KMS-11 (cell line): ENCODE data around the gene SYF2.
A peak's percentile ranks its signal among the peaks of the same experiment; 100 is the strongest.
"Not testable (repeated sequence)": the region's sequence is repeated elsewhere in the genome, so short reads cannot be mapped to it uniquely, and the experiment has no call there.

Experiments used
- H2AFZ ChIP-seq: fragments of 200-600 bp; sonication (generic); 2 replicates; pipeline ENCODE4 v1.6.1; 2016; ENCODE audit warnings: antibody characterized with exemption, mixed run types, low read depth
- H3K27ac ChIP-seq: fragments of 200-600 bp; sonication (generic); 2 replicates; pipeline ENCODE4 v1.6.1; 2016; ENCODE audit warnings: mild to moderate bottlenecking, mixed run types
- H3K27me3 ChIP-seq: fragments of 200-600 bp; sonication (generic); 2 replicates; pipeline ENCODE4 v1.6.1; 2017; ENCODE audit warnings: mild to moderate bottlenecking, low read depth, mixed run types, moderate library complexity; ENCODE audit not compliant: insufficient read depth
- H3K36me3 ChIP-seq: fragments of 200-600 bp; sonication (generic); 2 replicates; pipeline ENCODE4 v1.6.1; 2017; ENCODE audit warnings: mild to moderate bottlenecking, mixed run types; ENCODE audit not compliant: insufficient read depth
- H3K4me1 ChIP-seq: fragments of 200-600 bp; sonication (generic); 2 replicates; pipeline ENCODE4 v1.6.1; 2016; ENCODE audit warnings: mild to moderate bottlenecking, low read depth, mixed run types; ENCODE audit not compliant: poor library complexity, severe bottlenecking
- H3K4me2 ChIP-seq: fragments of 200-600 bp; sonication (generic); 2 replicates; pipeline ENCODE4 v1.7.0; 2016; ENCODE audit warnings: mild to moderate bottlenecking, mixed run types
- H3K4me3 ChIP-seq: fragments of 200-600 bp; sonication (generic); IDR thresholded peaks from 2 replicates; pipeline ENCODE4 v1.6.1; 2017; ENCODE audit warnings: low read depth, low read length, mixed read lengths; ENCODE audit not compliant: insufficient read depth
- H3K79me2 ChIP-seq: fragments of 200-600 bp; sonication (generic); 2 replicates; pipeline ENCODE4 v1.6.1; 2016; ENCODE audit warnings: low read depth, mixed run types; ENCODE audit not compliant: insufficient read depth
- H3K9ac ChIP-seq: fragments of 200-600 bp; sonication (generic); 2 replicates; pipeline ENCODE4 v1.6.1; 2016; ENCODE audit warnings: mild to moderate bottlenecking, mixed run types
- H4K20me1 ChIP-seq: fragments of 200-600 bp; sonication (generic); 2 replicates; pipeline ENCODE4 v1.6.1; 2016; ENCODE audit warnings: mild to moderate bottlenecking, mixed run types; ENCODE audit not compliant: insufficient read depth
- CTCF ChIP-seq: fragments of 200-600 bp; sonication (generic); conservative IDR thresholded peaks from 2 replicates; pipeline ENCODE4 v1.6.1; 2017; ENCODE audit warnings: low read depth, mild to moderate bottlenecking, antibody characterized with exemption, low read length, moderate library complexity, mixed read lengths

Gene SYF2

DNA sequence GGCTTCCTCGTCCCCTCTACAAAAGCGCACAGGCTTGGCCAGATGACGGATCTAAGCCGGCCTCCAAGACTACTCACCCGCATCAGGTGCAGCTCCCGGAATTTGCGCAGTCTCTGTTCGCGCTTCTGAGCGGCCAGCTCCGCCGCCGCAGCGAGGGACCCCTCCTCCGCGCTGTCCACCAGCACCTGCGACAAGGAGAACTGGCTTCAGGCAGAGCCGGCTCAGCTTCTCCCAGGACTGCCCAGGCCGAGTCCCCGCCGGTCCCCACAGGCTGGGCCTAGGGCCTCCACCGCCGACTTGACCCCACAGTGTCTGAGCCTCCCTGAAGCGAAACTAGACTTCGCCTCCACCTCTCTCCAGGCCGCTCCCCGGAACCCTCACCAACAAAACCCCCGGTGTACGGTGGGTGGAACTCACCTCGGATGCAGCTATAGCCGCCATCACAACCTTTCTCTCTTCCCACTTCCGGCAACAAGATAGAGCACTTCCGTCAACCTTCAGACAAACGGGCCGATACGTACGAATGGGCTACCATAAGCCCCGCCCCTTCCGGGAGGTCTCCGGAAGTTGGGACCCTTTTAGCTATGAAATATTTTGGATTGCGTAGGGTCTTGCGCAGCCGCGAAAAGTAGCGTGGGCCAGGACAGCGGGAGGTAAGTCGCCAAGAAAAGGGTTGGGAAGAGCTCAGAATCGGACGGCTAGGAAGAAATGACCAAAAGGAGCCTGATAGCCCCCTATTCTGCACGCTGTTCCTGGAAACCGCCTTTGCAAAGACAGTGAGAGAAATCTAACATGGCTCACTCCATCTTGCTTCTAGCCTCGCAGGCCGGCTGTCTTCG lies at the start of gene SYF2:
Gene SYF2, minus strand, starts transcription at position 476 of the 839 bp plus-strand sequence. Its CDS starts 35 bp downstream, at position 441.
- Histone ChIP-seq H3K4me1 (peaks cover 41% of the 10 kb centered on the region), H3K4me2 (peak within 1 kb of the TSS; percentile 67), H3K27me3 (no peaks in the 10 kb centered on the region), H3K27ac (peak within 1 kb of the TSS; percentile 81), H3K4me3 (peak within 1 kb of the TSS; percentile 85), H3K9ac (peak within 1 kb of the TSS; percentile 61), H3K36me3 (peaks cover 6% of the 10 kb centered on the region; the same call in 1 of the 2 replicates), H4K20me1 (no peaks in the 10 kb centered on the region), H3K79me2 (peaks cover 34% of the 10 kb centered on the region; the same call in 1 of the 2 replicates), H2AFZ (peak within 1 kb of the TSS; percentile 60)
- TF ChIP-seq CTCF = no peak

DNA sequence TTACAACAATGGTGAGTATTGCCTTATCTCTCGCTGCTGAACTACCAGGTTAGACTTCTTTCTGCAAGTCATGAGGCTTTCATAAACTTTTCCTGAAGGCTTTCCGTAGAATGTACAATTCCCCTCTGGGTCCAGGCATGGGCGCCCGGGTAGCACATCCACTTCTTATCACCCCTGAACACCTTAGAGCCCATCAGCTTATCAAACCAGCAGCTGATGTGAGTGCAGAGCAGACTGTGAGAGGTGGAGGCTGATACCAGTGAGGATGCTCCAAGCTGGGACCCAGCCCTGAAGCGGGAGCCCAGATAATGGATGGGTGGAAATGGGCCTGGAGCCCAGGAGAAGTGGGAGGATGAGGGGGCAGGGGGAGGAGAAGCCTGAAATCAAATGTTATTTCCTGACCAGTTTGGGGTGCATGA lies 47.4 kb upstream of the SYF2 start:
- H2AFZ ChIP-seq, H3K4me1 ChIP-seq, H3K36me3 ChIP-seq, H3K4me3 ChIP-seq, H3K4me2 ChIP-seq, H4K20me1 ChIP-seq, H3K27ac ChIP-seq, H3K9ac ChIP-seq, H3K79me2 ChIP-seq, H3K27me3 ChIP-seq: not testable (repeated sequence)

DNA sequence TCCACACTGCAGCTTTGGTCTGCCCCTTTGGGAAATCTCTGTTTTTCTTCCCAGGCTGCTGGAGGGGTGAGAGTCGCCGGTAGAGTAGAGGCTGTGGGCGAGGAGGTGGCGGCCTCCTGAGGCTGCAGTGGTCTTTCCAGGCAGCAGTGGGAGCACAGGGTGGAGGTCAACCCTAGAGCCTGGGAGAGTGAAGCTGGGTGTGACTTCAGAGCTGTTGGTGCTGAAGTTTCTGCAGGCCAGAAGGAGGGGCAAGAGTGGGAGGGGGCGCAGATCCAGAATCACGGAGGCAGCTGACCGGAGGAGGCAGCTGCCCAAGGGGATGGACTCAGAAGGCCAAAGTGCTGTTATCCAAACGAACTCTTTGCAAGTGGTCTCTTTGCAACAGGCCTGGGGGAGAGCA lies 46.5 kb upstream of the SYF2 start:
- H3K4me1 ChIP-seq, H4K20me1 ChIP-seq, H2AFZ ChIP-seq, H3K27ac ChIP-seq, H3K79me2 ChIP-seq, H3K27me3 ChIP-seq, H3K4me2 ChIP-seq, H3K9ac ChIP-seq, H3K4me3 ChIP-seq, H3K36me3 ChIP-seq: not testable (repeated sequence)

GRCh38 chr1:25278358-25278757 lies 46.1 kb upstream of the SYF2 start:
- not testable (repeated sequence) for H4K20me1 ChIP-seq, H3K79me2 ChIP-seq, H2AFZ ChIP-seq, H3K4me1 ChIP-seq, H3K27ac ChIP-seq, H3K9ac ChIP-seq, H3K4me2 ChIP-seq, H3K4me3 ChIP-seq, H3K27me3 ChIP-seq, H3K36me3 ChIP-seq

- not testable (repeated sequence) for H3K27ac ChIP-seq, H3K79me2 ChIP-seq, H2AFZ ChIP-seq, H3K9ac ChIP-seq, H3K4me3 ChIP-seq, H4K20me1 ChIP-seq, H3K27me3 ChIP-seq, H3K36me3 ChIP-seq, H3K4me2 ChIP-seq, H3K4me1 ChIP-seq
Observed at GRCh38 chr1:25277295-25277694, 45.0 kb upstream of the SYF2 start.

GRCh38 chr1:25275648-25276047 lies 43.3 kb upstream of the SYF2 start:
- H3K36me3 ChIP-seq, H3K9ac ChIP-seq, H3K4me1 ChIP-seq, H2AFZ ChIP-seq, H3K4me2 ChIP-seq, H3K27me3 ChIP-seq, H3K4me3 ChIP-seq, H3K79me2 ChIP-seq, H3K27ac ChIP-seq, H4K20me1 ChIP-seq: not testable (repeated sequence)

GRCh38 chr1:25272238-25272637 lies 39.9 kb upstream of the SYF2 start, which contains the start of gene RHD:
Gene RHD (plus strand): TSS chr1:25272509. CDS start chr1:25272548, 39 bp downstream.
- not testable (repeated sequence) for H3K9ac ChIP-seq, H3K27ac ChIP-seq, H3K4me3 ChIP-seq, H3K4me2 ChIP-seq, H2AFZ ChIP-seq, H4K20me1 ChIP-seq, H3K79me2 ChIP-seq, H3K36me3 ChIP-seq, H3K4me1 ChIP-seq, H3K27me3 ChIP-seq

GRCh38 chr1:25268143-25268760 lies 36.0 kb upstream of the SYF2 start:
- H3K4me1 ChIP-seq, H3K36me3 ChIP-seq, H3K4me3 ChIP-seq, H3K9ac ChIP-seq, H3K79me2 ChIP-seq, H4K20me1 ChIP-seq, H3K27me3 ChIP-seq: not testable (repeated sequence)
- H3K27ac ChIP-seq = peak overlapping the region; percentile 80; the same call in 1 of the 2 replicates
- peak overlapping the region; percentile 64; the same call in 1 of the 2 replicates for H2AFZ ChIP-seq
- H3K4me2 ChIP-seq = peak overlapping the region; percentile 55
